ENCODE results near the gene POU6F1. TPM values are rescaled to one million over a fixed set of nuclear protein-coding genes. Genes with fewer than 3 reads are reported as not detected.

POU6F1 gene
- total RNA-seq, 1 donor from 2014 or later = 2.6 TPM

GRCh38 chr12:51209259-51209658 is 8.6 kb downstream of the POU6F1 start:
- DNase-seq (ENCODE audit: low read depth) = no peak
- Histone ChIP-seq H3K27me3 (ENCODE audit: control insufficient read depth, insufficient read depth, low read length) (no peaks in the 10 kb centered on the region), H3K36me3 (ENCODE audit: control insufficient read depth, insufficient read depth, low read length) (no peaks in the 10 kb centered on the region), H3K4me3 (ENCODE audit: low read depth, low read length) (no peak overlapping the region)
- TF ChIP-seq CTCF (IDR thresholded peaks at IDR 0.05; ENCODE audit: insufficient read depth, low read length, poor library complexity, severe bottlenecking) = no peak

- H3K36me3 ChIP-seq (ENCODE audit: control insufficient read depth, insufficient read depth, low read length) = no peaks in the 10 kb centered on the region
- no peak for TF ChIP-seq CTCF (IDR thresholded peaks at IDR 0.05; ENCODE audit: insufficient read depth, low read length, poor library complexity, severe bottlenecking)
- H3K27me3 ChIP-seq (ENCODE audit: control insufficient read depth, insufficient read depth, low read length) = no peaks in the 10 kb centered on the region
- no peak overlapping the region for H3K4me3 ChIP-seq (ENCODE audit: low read depth, low read length)
- DNase-seq (ENCODE audit: low read depth) = no peak
Measured at GRCh38 chr12:51208016-51208660, 9.7 kb downstream of the POU6F1 start.

- no peak for TF ChIP-seq CTCF (IDR thresholded peaks at IDR 0.05; ENCODE audit: insufficient read depth, low read length, poor library complexity, severe bottlenecking)
- Histone ChIP-seq H3K36me3 (ENCODE audit: control insufficient read depth, insufficient read depth, low read length) (no peaks in the 10 kb centered on the region), H3K4me3 (ENCODE audit: low read depth, low read length) (no peak overlapping the region), H3K27me3 (ENCODE audit: control insufficient read depth, insufficient read depth, low read length) (no peaks in the 10 kb centered on the region)
- DNase-seq (ENCODE audit: low read depth) = no peak
Measured at GRCh38 chr12:51205350-51205749, 12.5 kb downstream of the POU6F1 start.

DNA sequence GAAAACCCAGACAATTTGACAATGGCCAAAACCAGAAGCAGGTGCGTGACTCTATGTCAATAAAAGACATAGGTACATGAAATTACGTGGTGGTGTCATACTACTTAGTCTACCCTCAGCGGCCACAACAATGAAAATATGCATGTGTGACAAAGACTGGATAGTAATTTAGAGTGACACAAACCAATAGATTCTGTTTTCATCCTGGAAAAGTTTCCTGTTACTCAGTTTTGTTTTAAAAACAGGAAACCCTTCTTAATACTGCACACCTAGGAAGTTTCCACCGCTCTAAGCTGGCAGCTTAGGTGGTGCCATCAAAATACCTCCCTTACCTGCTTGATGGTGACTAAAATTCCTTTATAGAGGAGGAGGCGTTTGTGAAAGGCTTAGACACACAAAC is 15.1 kb downstream of the POU6F1 start:
- TF ChIP-seq CTCF (IDR thresholded peaks at IDR 0.05; ENCODE audit: insufficient read depth, low read length, poor library complexity, severe bottlenecking) = no peak
- DNase-seq (ENCODE audit: low read depth) = no peak

DNA sequence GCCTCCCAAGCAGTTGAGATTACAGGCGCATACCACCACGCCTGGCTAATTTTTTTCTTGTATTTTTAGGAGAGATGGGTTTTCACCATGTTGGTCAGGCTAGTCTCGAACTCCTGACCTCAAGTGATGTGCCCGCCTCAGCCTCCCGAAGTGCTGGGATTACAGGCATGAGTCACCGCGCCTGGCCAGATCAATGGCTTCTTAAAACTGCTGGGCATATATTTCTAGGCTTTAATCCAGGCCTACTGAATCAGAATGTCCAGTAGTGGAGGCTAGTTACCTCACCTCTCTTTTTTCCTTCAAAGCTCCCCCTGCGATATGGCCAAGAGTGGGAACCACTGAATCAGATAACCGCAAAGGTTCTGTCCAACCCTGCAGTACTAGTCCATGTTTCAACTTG is 17.1 kb downstream of the POU6F1 start:
- H3K4me3 ChIP-seq (ENCODE audit: low read depth, low read length) = no peak overlapping the region
- no peak for DNase-seq (ENCODE audit: low read depth)

More for the DNA sequence above, 15.1 kb downstream of the POU6F1 start:
- no peaks in the 10 kb centered on the region for H3K27me3 ChIP-seq (ENCODE audit: control insufficient read depth, insufficient read depth, low read length)
- H3K36me3 ChIP-seq (ENCODE audit: control insufficient read depth, insufficient read depth, low read length) = no peaks in the 10 kb centered on the region
- no peak overlapping the region for H3K4me3 ChIP-seq (ENCODE audit: low read depth, low read length)

More for the DNA sequence above, 17.1 kb downstream of the POU6F1 start:
- TF ChIP-seq CTCF (IDR thresholded peaks at IDR 0.05; ENCODE audit: insufficient read depth, low read length, poor library complexity, severe bottlenecking) = no peak
- H3K36me3 ChIP-seq (ENCODE audit: control insufficient read depth, insufficient read depth, low read length) = no peaks in the 10 kb centered on the region
- no peaks in the 10 kb centered on the region for H3K27me3 ChIP-seq (ENCODE audit: control insufficient read depth, insufficient read depth, low read length)
